Jurkat, Clone E6-1 (cell line): Measurements from ENCODE around the gene MADCAM1.

Source experiments
- DNase-seq: peaks from one replicate; pipeline ENCODE4 v3.0.0-alpha.2; 2011; ENCODE audit warnings: low read depth, low spot score
- H3K4me3 ChIP-seq: 2 replicates; pipeline ENCODE4 v1.5.1; 2011; ENCODE audit warnings: mild to moderate bottlenecking, low read length, control low read depth, moderate library complexity

The MADCAM1 gene

GRCh38 chr19:539429-540030 lies 43.2 kb downstream of the MADCAM1 start:
- no peak overlapping the region for H3K4me3 ChIP-seq
- no peak for DNase-seq

- no peak for DNase-seq
- H3K4me3 ChIP-seq = no peak overlapping the region
Measured at GRCh38 chr19:540867-541637, 44.8 kb downstream of the MADCAM1 start.

DNA sequence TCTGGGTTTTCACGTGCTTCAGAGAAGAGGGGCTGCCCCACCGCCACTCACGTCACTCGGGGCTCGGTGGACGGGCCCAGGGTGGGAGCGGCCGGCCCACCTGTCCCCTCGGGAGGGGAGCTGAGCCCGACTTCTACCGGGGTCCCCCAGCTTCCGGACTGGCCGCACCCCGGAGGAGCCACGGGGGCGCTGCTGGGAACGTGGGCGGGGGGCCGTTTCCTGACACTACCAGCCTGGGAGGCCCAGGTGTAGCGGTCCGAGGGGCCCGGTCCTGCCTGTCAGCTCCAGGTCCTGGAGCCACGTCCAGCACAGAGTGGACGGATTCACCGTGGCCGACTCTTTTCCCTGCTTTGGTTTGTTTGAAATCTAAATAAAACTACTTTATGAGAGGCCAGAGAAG lies 45.4 kb downstream of the MADCAM1 start:
- no peak overlapping the region for H3K4me3 ChIP-seq
- DNase-seq = no peak

DNA sequence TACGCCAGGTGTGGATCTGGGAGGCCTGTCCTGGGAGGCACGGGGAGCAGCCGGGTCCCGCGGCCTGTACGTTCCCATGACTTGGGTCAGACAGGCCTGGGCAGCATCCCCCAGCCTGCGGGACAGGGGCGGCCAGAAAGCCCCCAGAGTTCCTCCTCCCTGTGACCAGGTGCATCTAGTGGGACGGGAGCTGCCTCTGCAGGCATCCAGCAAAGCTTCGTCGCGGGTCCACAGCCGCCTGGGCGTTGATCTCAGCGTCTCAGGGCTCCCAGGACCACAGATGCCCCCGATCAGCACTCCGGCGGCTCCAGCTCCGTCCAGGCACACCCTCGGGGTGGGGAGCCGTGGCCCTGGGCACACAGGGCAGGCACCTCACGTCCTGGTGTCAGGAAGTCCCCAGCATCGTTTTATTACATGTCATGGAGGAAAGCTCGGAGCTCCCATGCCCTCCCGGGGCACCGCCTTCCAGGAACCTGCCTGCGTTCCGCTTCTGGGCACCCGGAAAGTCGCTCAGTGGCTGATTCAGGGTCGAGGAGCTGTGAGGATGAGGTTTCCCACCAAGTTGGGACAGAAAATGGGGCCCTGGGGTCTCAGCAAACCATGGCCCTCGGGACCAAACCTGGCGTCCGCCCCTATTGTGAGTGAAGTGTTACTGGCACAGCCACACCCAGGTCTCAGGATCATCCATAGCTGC lies 46.0 kb downstream of the MADCAM1 start:
- no peak overlapping the region for H3K4me3 ChIP-seq
- no peak for DNase-seq

GRCh38 chr19:543910-544608 lies 47.8 kb downstream of the MADCAM1 start, which contains the start of gene GZMM:
Gene GZMM, plus strand, starts transcription at chr19:544053. Its CDS starts 19 bp downstream, at chr19:544072.
- DNase-seq = peak; percentile 24
- H3K4me3 ChIP-seq = no peak within 1 kb of the TSS

DNA sequence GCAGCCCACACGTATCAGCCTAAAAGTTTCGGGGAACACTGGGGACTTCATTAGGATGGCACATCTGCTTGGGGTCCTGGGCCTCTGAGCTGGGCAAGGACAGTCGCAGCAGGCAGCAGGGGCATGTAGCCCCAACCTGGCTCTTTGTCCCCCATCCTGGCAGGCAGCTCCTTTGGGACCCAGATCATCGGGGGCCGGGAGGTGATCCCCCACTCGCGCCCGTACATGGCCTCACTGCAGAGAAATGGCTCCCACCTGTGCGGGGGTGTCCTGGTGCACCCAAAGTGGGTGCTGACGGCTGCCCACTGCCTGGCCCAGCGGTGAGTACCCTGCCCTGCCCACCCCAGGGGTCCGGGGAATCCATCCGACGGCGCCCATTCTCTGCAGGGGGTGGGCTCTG lies 50.8 kb downstream of the MADCAM1 start:
- no peak for DNase-seq
- H3K4me3 ChIP-seq = no peak overlapping the region

DNA sequence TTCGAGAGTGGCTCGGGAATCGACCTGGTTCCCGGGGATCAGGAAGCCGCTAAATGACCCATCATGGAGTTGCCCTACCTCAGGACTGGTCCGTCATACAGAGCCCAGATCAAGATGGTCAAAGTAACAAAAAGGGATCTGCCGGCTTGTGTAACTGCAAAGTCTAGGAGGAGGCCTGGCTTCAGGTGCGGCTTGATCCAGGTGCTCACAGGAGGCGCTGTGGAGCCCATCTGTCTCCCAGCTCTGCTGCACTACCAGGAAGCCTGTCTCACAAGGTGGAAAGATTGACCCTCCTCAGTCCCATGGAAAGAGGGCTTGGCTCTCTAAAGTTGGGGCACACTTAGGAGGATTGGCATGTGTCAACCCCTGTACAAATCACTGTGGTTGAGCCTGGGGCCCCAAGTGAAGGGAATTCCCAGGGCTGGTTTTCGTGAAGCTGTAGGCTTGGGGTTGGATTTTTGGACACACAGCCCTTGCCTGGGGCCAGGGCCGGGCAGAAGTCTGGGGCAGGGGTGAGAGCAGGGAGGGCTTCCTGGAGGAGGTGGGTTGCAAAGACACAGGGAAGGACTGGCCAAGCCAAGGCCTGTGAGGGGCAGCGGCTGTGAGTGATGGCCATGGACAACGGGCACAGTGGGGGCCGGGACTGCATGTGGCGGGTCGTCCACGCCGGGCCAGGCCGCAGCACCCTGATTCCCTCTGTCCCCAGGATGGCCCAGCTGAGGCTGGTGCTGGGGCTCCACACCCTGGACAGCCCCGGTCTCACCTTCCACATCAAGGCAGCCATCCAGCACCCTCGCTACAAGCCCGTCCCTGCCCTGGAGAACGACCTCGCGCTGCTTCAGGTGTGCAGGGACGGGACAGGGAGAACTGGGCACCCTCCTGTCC lies 51.8 kb downstream of the MADCAM1 start:
- H3K4me3 ChIP-seq = no peak overlapping the region
- no peak for DNase-seq

- H3K4me3 ChIP-seq = no peak overlapping the region
- no peak for DNase-seq
Measured at GRCh38 chr19:548886-549830, 52.9 kb downstream of the MADCAM1 start.

DNA sequence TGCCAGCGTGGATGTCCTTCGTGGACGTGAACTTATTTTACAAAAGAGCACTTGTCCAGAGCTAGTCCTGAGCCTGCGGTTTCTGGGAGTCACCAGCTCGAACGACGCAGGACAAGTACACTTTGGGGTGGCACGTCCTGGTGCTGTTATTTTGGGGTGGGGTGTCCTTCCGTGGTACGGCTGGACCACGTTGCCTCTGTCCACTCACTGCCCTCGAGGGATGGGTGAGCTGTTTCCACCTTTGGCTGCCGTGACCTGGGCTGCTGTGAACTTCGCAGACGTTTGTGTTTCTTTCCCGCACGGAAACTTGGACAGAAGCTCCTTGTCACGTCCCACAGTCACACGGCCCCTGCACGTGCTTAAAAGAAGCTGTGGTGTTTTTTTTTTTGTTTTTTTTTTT lies 58.5 kb downstream of the MADCAM1 start:
- DNase-seq = no peak
- no peak overlapping the region for H3K4me3 ChIP-seq
